GM19025 (cell line): ENCODE measurements around the gene SLCO1B3.
"Not testable (repeated sequence)": the region's sequence is repeated elsewhere in the genome, so short reads cannot be mapped to it uniquely, and the experiment has no call there.

Experiments
- ATAC-seq: cut with Tn5 transposase; IDR thresholded peaks from one replicate; pipeline ENCODE4 v1.9.1; 2021; ENCODE audit warnings: mild to moderate bottlenecking, low read depth, moderate library complexity; ENCODE audit not compliant: unreplicated experiment

SLCO1B3 gene

GRCh38 chr12:20810487-20810886 is at the start of gene SLCO1B3:
SLCO1B3 (plus strand) TSS chr12:20810705; CDS start chr12:20815739, 5,034 bp downstream.
- no peak for ATAC-seq

GRCh38 chr12:20777420-20777819 is 33.1 kb upstream of the SLCO1B3 start:
- ATAC-seq = no peak

GRCh38 chr12:20778969-20779368 is 31.5 kb upstream of the SLCO1B3 start:
- no peak for ATAC-seq

- ATAC-seq = not testable (repeated sequence)
Observed at GRCh38 chr12:20779971-20780370, 30.5 kb upstream of the SLCO1B3 start.

GRCh38 chr12:20783796-20784357 is 26.6 kb upstream of the SLCO1B3 start:
- ATAC-seq = not testable (repeated sequence)

GRCh38 chr12:20792971-20793370 is 17.5 kb upstream of the SLCO1B3 start:
- ATAC-seq = no peak

- no peak for ATAC-seq
Observed at GRCh38 chr12:20798554-20798953, 12.0 kb upstream of the SLCO1B3 start.

- ATAC-seq = no peak
Observed at GRCh38 chr12:20800160-20800559, 10.3 kb upstream of the SLCO1B3 start.

GRCh38 chr12:20801035-20801434 is 9.5 kb upstream of the SLCO1B3 start:
- ATAC-seq = no peak

- ATAC-seq = no peak
Observed at GRCh38 chr12:20805921-20806320, 4.6 kb upstream of the SLCO1B3 start.

- ATAC-seq = no peak
Observed at GRCh38 chr12:20807192-20808080, 3.1 kb upstream of the SLCO1B3 start.

- ATAC-seq = no peak
Observed at GRCh38 chr12:20808521-20808920, 2.0 kb upstream of the SLCO1B3 start.

GRCh38 chr12:20815574-20815973 is 5.1 kb downstream of the SLCO1B3 start:
- ATAC-seq = no peak

- no peak for ATAC-seq
Observed at GRCh38 chr12:20822415-20822814, 11.9 kb downstream of the SLCO1B3 start.

- no peak for ATAC-seq
Observed at GRCh38 chr12:20822925-20823324, 12.4 kb downstream of the SLCO1B3 start.

- no peak for ATAC-seq
Observed at GRCh38 chr12:20829919-20830318, 19.4 kb downstream of the SLCO1B3 start.

GRCh38 chr12:20830456-20830855 is 20.0 kb downstream of the SLCO1B3 start:
- ATAC-seq = no peak

- no peak for ATAC-seq
Observed at GRCh38 chr12:20832911-20833310, 22.4 kb downstream of the SLCO1B3 start.

GRCh38 chr12:20852649-20853048 is 42.1 kb downstream of the SLCO1B3 start:
- no peak for ATAC-seq

- no peak for ATAC-seq
Observed at GRCh38 chr12:20863056-20863455, 52.6 kb downstream of the SLCO1B3 start.

GRCh38 chr12:20865873-20866272 is 55.4 kb downstream of the SLCO1B3 start:
- no peak for ATAC-seq

GRCh38 chr12:20868277-20868676 is 57.8 kb downstream of the SLCO1B3 start:
- ATAC-seq = no peak
